OCI-LY7 (cell line): ENCODE measurements around the gene CLDN19. TPM values are rescaled to one million over a fixed set of nuclear protein-coding genes. Genes with fewer than 3 reads are reported as not detected.

Experiments used
- BruUV-seq: library from RNA; stranded (reverse); fragments of 400-500 nt; replicated peaks from 2 replicates; lab custom pipeline; 2021; lab: Mats Ljungman, UMichigan
- CTCF ChIA-PET: fragments of 300-600 bp; sonication (Branson Sonifier 250); formaldehyde crosslinking; loops from one replicate; lab custom pipeline; 2022; ENCODE audit warnings: antibody characterized with exemption; ENCODE audit not compliant: unreplicated experiment; lab: Charles Lee
- POLR2A ChIA-PET: fragments of 300-600 bp; sonication (Branson Sonifier 250); formaldehyde crosslinking; loops from one replicate; lab custom pipeline; 2022; ENCODE audit warnings: antibody characterized with exemption; lab: Charles Lee
- DNase-seq: peaks from one replicate; pipeline ENCODE4 v3.0.0-alpha.2; 2015; ENCODE audit warnings: low spot score
- H2AFZ ChIP-seq: fragments of 200-600 bp; sonication (generic), shearing (Covaris generic); 2 replicates; pipeline ENCODE4 v1.6.1; 2014; ENCODE audit warnings: mild to moderate bottlenecking, antibody characterized with exemption, low read length, moderate library complexity
- H3K27ac ChIP-seq: fragments of 200-600 bp; sonication (generic); 2 replicates; pipeline ENCODE4 v1.5.1; 2014; ENCODE audit warnings: mixed run types, low read depth, mild to moderate bottlenecking, moderate library complexity, low read length, inconsistent platforms; ENCODE audit not compliant: poor library complexity, severe bottlenecking
- H3K36me3 ChIP-seq: fragments of 200-600 bp; sonication (generic); 2 replicates; pipeline ENCODE4 v1.6.1; 2014; ENCODE audit warnings: mild to moderate bottlenecking, antibody characterized with exemption, low read length, moderate library complexity, mixed read lengths; ENCODE audit not compliant: insufficient read depth
- H3K4me1 ChIP-seq: fragments of 200-600 bp; sonication (generic); 2 replicates; pipeline ENCODE4 v1.5.1; 2014; ENCODE audit warnings: mild to moderate bottlenecking, low read length; ENCODE audit not compliant: insufficient read depth, poor library complexity, severe bottlenecking
- H3K4me2 ChIP-seq: fragments of 200-600 bp; sonication (generic); 2 replicates; pipeline ENCODE4 v1.6.1; 2014; ENCODE audit warnings: mild to moderate bottlenecking, low read length
- H3K4me3 ChIP-seq: fragments of 200-600 bp; sonication (generic); 2 replicates; pipeline ENCODE4 v1.5.1; 2014; ENCODE audit warnings: mild to moderate bottlenecking, low read depth, low read length; ENCODE audit not compliant: poor library complexity, severe bottlenecking
- H3K79me2 ChIP-seq: fragments of 200-600 bp; sonication (generic); 2 replicates; pipeline ENCODE4 v1.6.1; 2016; ENCODE audit warnings: low read depth, mild to moderate bottlenecking, low read length, moderate library complexity, mixed read lengths; ENCODE audit not compliant: insufficient read depth
- H3K9me2 ChIP-seq: fragments of 200-600 bp; sonication (generic); 2 replicates; pipeline ENCODE4 v1.6.1; 2016; ENCODE audit warnings: mild to moderate bottlenecking, low read length, mixed read lengths; ENCODE audit not compliant: insufficient read depth
- H3K9me3 ChIP-seq: fragments of 200-600 bp; sonication (generic); 2 replicates; pipeline ENCODE4 v1.6.1; 2014; ENCODE audit warnings: mild to moderate bottlenecking, mixed run types, low read length, mixed read lengths
- H4K20me1 ChIP-seq: fragments of 200-600 bp; sonication (generic); 2 replicates; pipeline ENCODE4 v1.6.1; 2014; ENCODE audit warnings: mild to moderate bottlenecking, antibody characterized with exemption, low read length, moderate library complexity, mixed read lengths; ENCODE audit not compliant: insufficient read depth
- CTCF ChIP-seq: fragments of 200-600 bp; sonication (generic); conservative IDR thresholded peaks from 2 replicates; pipeline ENCODE4 v1.5.1; 2014; ENCODE audit warnings: mild to moderate bottlenecking, antibody characterized with exemption, low read length, moderate library complexity, mixed read lengths
- EZH2phosphoT487 ChIP-seq: fragments of 200-600 bp; sonication (generic); IDR thresholded peaks from 2 replicates; pipeline ENCODE4 v1.6.1; 2018; ENCODE audit warnings: low read depth, borderline replicate concordance, mild to moderate bottlenecking, mixed run types, antibody characterized with exemption, low read length, moderate library complexity, mixed read lengths
- intact Hi-C: fragments of 100-400 bp; cut with micrococcal nuclease; formaldehyde crosslinking; loops from one replicate; pipeline ENCODE4 v1.10.0; 2022; ENCODE audit not compliant: unreplicated experiment
- total RNA-seq, 2 experiments: library from RNA; depleted of rRNA in 1 of 2; stranded (reverse); fragments of >200 nt in 1 of 2; shearing (Covaris generic) in 1 of 2; gene quantifications; 2 replicates each; pipeline ENCODE4 v1.2.3, GENCODE V29; 2014 to 2022

The CLDN19 gene
- total RNA-seq, 2 experiments from 2014 or later: not detected

- Histone ChIP-seq H4K20me1 (no peaks in the 10 kb centered on the region), H2AFZ (no peak overlapping the region), H3K4me3 (no peak overlapping the region), H3K9me2 (no peaks in the 10 kb centered on the region), H3K4me2 (no peak overlapping the region), H3K27ac (no peak overlapping the region), H3K36me3 (peaks cover 83% of the 10 kb centered on the region), H3K9me3 (no peaks in the 10 kb centered on the region), H3K4me1 (peaks cover 5% of the 10 kb centered on the region), H3K79me2 (no peaks in the 10 kb centered on the region)
- POLR2A ChIA-PET: interaction anchor here (1.7 kb wide), 1 partner anchor 10 kb away, joined by 9 read pairs; the partner anchor contains the start of genes C1orf50 and P3H1
- no peak for TF ChIP-seq EZH2phosphoT487
- peak; percentile 79 for TF ChIP-seq CTCF
- BruUV-seq: no TSS peak
- CTCF ChIA-PET: interaction anchor here (0.6 kb wide), 1 partner anchor 11 kb away, joined by 3 read pairs; no protein-coding TSS in a partner anchor
- intact Hi-C loops: no loop called here
- DNase-seq: peak; percentile 77
Measured at GRCh38 chr1:42756956-42757891, 17.2 kb upstream of the CLDN19 start.

- ChIA-PET CTCF (no interaction called here), POLR2A (interaction anchor here (0.9 kb wide), 1 partner anchor 14 kb away, joined by 3 read pairs; the partner anchor contains the start of genes C1orf50 and P3H1)
- no peak overlapping the region for H3K4me2 ChIP-seq
- H4K20me1 ChIP-seq: no peaks in the 10 kb centered on the region
- H3K79me2 ChIP-seq: no peaks in the 10 kb centered on the region
- no TSS peak for BruUV-seq
- H3K4me3 ChIP-seq: no peak overlapping the region
- no peak for DNase-seq
- H3K9me2 ChIP-seq: no peaks in the 10 kb centered on the region
- intact Hi-C loops: no loop called here
- peaks cover 77% of the 10 kb centered on the region for H3K36me3 ChIP-seq
- no peaks in the 10 kb centered on the region for H3K4me1 ChIP-seq
- H3K9me3 ChIP-seq: no peaks in the 10 kb centered on the region
- H3K27ac ChIP-seq: no peak overlapping the region
- TF ChIP-seq EZH2phosphoT487 (no peak), CTCF (no peak)
- no peak overlapping the region for H2AFZ ChIP-seq
Measured at GRCh38 chr1:42753070-42753469, 13.0 kb upstream of the CLDN19 start.
